SH-SY5Y (cell line): ENCODE results near the gene SUCLA2.

ENCODE experiments used
- GATA2 ChIP-seq: IDR thresholded peaks from 2 replicates; pipeline ENCODE4 v1.6.1; 2011; ENCODE audit warnings: mild to moderate bottlenecking, low read depth, low read length
- GATA3 ChIP-seq: IDR thresholded peaks from 2 replicates; pipeline ENCODE4 v1.6.1; 2011; ENCODE audit warnings: low read depth, mild to moderate bottlenecking, low read length, moderate library complexity

DNA sequence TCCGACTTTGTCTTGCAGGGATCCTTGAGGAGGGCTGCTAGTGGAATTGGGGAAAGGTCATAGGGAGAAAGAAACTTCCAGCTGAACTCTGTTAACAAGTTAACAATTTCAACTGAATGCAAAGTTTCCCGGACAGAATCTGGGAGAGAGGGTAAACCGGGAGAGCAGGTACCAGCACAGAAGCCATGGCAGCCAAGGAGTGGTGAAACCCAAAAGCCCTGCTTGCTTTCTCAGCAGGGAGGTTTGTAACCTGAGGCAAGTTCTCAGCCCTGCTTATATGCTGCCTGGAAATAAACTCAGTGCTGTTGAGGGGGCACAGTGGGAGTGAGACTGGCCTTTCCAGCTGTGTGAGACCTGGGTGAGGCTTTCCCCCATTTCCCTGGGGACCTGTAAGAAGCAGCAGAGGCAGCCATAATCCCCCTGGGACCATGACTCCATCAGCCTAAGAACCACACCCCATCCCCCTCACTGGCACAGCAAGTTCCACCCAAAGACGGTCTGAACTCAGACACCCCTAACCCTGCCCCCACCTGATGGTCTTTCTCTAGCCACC, 84.0 kb downstream of the SUCLA2 start:
- TF ChIP-seq GATA2 (no peak), GATA3 (no peak)
